GM12878 (cell line): ENCODE results near the gene STX19. TPM values are rescaled to one million over a fixed set of nuclear protein-coding genes. Genes with fewer than 3 reads are reported as not detected.

Experiments used
- ASH2L ChIP-seq: fragments of 300-600, 200-600 bp; sonication (generic); IDR thresholded peaks from 2 replicates; pipeline ENCODE4 v1.6.1; 2017; ENCODE audit warnings: low read depth, mild to moderate bottlenecking, borderline replicate concordance
- CEBPB ChIP-seq, 2 experiments: fragments of 150-350 bp in 1 of 2; IDR thresholded peaks; 2 replicates each; pipeline ENCODE4 v1.6.1; 2012 to 2014; ENCODE audit warnings: low read depth in 2 of 2, low read length in 2 of 2, borderline replicate concordance in 1 of 2, inconsistent platforms in 1 of 2
- EP300 ChIP-seq, 2 experiments: fragments of 150-350 bp in 1 of 2; IDR thresholded peaks; 2 replicates each; pipeline ENCODE4 v1.6.1; 2011 to 2012; ENCODE audit warnings: low read depth in 2 of 2, low read length in 2 of 2, borderline replicate concordance in 1 of 2, improper control_type of control experiment in 1 of 2, inconsistent platforms in 1 of 2; ENCODE audit not compliant: control insufficient read depth in 1 of 2
- IKZF1 ChIP-seq: fragments of 450-650 bp; conservative IDR thresholded peaks from 2 replicates; pipeline ENCODE4 v1.6.1; 2017; ENCODE audit warnings: antibody characterized with exemption, mild to moderate bottlenecking
- KAT2A ChIP-seq: conservative IDR thresholded peaks from 2 replicates; pipeline ENCODE4 v1.6.1; 2011; ENCODE audit warnings: low read depth, low read length; ENCODE audit not compliant: control insufficient read depth
- KLF5 ChIP-seq: fragments of 450-650 bp; IDR thresholded peaks from 2 replicates; pipeline ENCODE4 v1.6.1; 2014; ENCODE audit warnings: mild to moderate bottlenecking; ENCODE audit not compliant: partially characterized antibody
- MXI1 ChIP-seq: fragments of 150-350 bp; IDR thresholded peaks from 2 replicates; pipeline ENCODE4 v1.6.1; 2011; ENCODE audit warnings: low read depth, mild to moderate bottlenecking, inconsistent platforms, low read length, improper control_type of control experiment
- MYC ChIP-seq: IDR thresholded peaks from 2 replicates; pipeline ENCODE4 v1.6.1; 2011; ENCODE audit warnings: mild to moderate bottlenecking, low read length, moderate library complexity, inconsistent platforms; ENCODE audit not compliant: insufficient read depth, insufficient replicate concordance, insufficient read length, severe bottlenecking
- PAX5 ChIP-seq: IDR thresholded peaks from 2 replicates; pipeline ENCODE4 v1.6.1; 2011; ENCODE audit warnings: low read depth, low read length, borderline replicate concordance
- PML ChIP-seq: IDR thresholded peaks from 2 replicates; pipeline ENCODE4 v1.6.1; 2012; ENCODE audit warnings: low read length, inconsistent platforms
- PRDM15 ChIP-seq: fragments of 450-650 bp; formaldehyde crosslinking; IDR thresholded peaks from 2 replicates; pipeline ENCODE4 v1.4.0; 2020; ENCODE audit warnings: mild to moderate bottlenecking, moderate library complexity
- STAT1 ChIP-seq: fragments of 450-650 bp; conservative IDR thresholded peaks from 2 replicates; pipeline ENCODE4 v1.6.1; 2014; ENCODE audit warnings: antibody characterized with exemption, mild to moderate bottlenecking
- TARDBP ChIP-seq: IDR thresholded peaks from 2 replicates; pipeline ENCODE4 v1.6.1; 2016; ENCODE audit warnings: borderline replicate concordance
- ZBTB40 ChIP-seq: fragments of 450-650 bp; IDR thresholded peaks from 2 replicates; pipeline ENCODE4 v1.6.1; 2016; ENCODE audit warnings: mild to moderate bottlenecking, moderate library complexity, borderline replicate concordance
- ZNF622 ChIP-seq: fragments of 450-650 bp; IDR thresholded peaks from 2 replicates; pipeline ENCODE4 v1.6.1; 2017; ENCODE audit warnings: mild to moderate bottlenecking, inconsistent platforms
- ZNF687 ChIP-seq: fragments of 450-650 bp; IDR thresholded peaks from 2 replicates; pipeline ENCODE4 v1.6.1; 2017; ENCODE audit warnings: mild to moderate bottlenecking, moderate library complexity
- polyA plus RNA-seq, 11 experiments: library from polyadenylated mRNA; depleted of rRNA in 4 of 11; unstranded in 6 of 11; stranded (reverse) in 5 of 11; fragments of >200 nt; fragmentation: Nextera tagmentation in 4 of 11; fragmentation: Illumina TruSeq in 1 of 11; extraction: Ambion mirVana in 4 of 11; extraction: Trizol in 1 of 11; gene quantifications; 1 replicate in 1 of 11; 2 replicates in 10 of 11; pipeline versions ENCODE4 v1.2.1 to v1.2.3, GENCODE V29; 2011 to 2016; ENCODE audit warnings: inconsistent platforms in 2 of 11, missing spikeins in 2 of 11, low read depth in 1 of 11
- total RNA-seq, 4 experiments: library from RNA; depleted of rRNA in 3 of 4; stranded (reverse); fragments of >200 nt in 3 of 4; fragmentation: Illumina TruSeq in 1 of 4; extraction: Trizol in 1 of 4; gene quantifications; 2 replicates each; pipeline versions ENCODE4 v1.2.1 to v1.2.3, GENCODE V29; 2013 to 2021

The STX19 gene
- total and polyA plus RNA-seq, 10 of the 15 experiments (the other 5 are each of a cell fraction or from before 2014, with no cell fraction given) = 0.10 to 0.14 (median 0.11) TPM; not detected in 7

GRCh38 chr3:94062513-94063404, 34.4 kb upstream of the STX19 start, which contains the start of the genes DHFR2 and NSUN3 (continued):
- peak; percentile 76; the same call in 1 of the 2 replicates for TF ChIP-seq ZBTB40
- no peak for TF ChIP-seq ZNF622
- TF ChIP-seq MXI1 = peak; percentile 48; the same call in 1 of the 2 replicates
- TF ChIP-seq ZNF687 = peak; percentile 34; the same call in 1 of the 2 replicates
- peak; percentile 56 for TF ChIP-seq KLF5
- TF ChIP-seq STAT1 = no peak; the same call in 1 of the 2 replicates
- no peak for TF ChIP-seq TARDBP
- no peak for TF ChIP-seq CEBPB (IDR thresholded peaks at IDR 0.05; ENCODE audit: borderline replicate concordance in 1 of 2, low read depth in 2 of 2, low read length in 2 of 2)
- peak; percentile 58; the same call in 1 of the 2 replicates for TF ChIP-seq ASH2L
- TF ChIP-seq EP300 (IDR thresholded peaks at IDR 0.05; ENCODE audit: borderline replicate concordance in 1 of 2, control insufficient read depth in 1 of 2, low read depth in 2 of 2, low read length in 2 of 2) = no peak
- no peak for TF ChIP-seq PRDM15
- peak; percentile 96 for TF ChIP-seq PML
- TF ChIP-seq IKZF1 = peak; percentile 76
- no peak for TF ChIP-seq KAT2A
- peak; percentile 62; the same call in 1 of the 2 replicates for TF ChIP-seq PAX5
- TF ChIP-seq MYC = no peak
